Omental fat pad (tissue), 4 donors: ENCODE results near the gene FLT3LG. TPM values are rescaled to one million over a fixed set of nuclear protein-coding genes. Genes with fewer than 3 reads are reported as not detected.
A peak's percentile ranks its signal among the peaks of the same experiment; 100 is the strongest.

Experiments
- ATAC-seq: fragments of 150-250 bp; one replicate; pipeline ENCODE4 v1.9.1; 2016; ENCODE audit warnings: mild to moderate bottlenecking, moderate library complexity; ENCODE audit not compliant: low FRiP score
- DNase-seq: peaks from one replicate; pipeline ENCODE4 v3.0.0-alpha.2; 2019; ENCODE audit warnings: low spot score
- total RNA-seq, 4 donors: library from RNA; depleted of rRNA; stranded (reverse); fragments of >200 nt; gene quantifications; one replicate each; pipeline ENCODE4 v1.1.0, GENCODE V29; 2016
- TF ChIP-seq, protein P1 (sequence below), 3 donors: fragments of 450-650 bp; IDR thresholded peaks; one replicate each; pipeline ENCODE4 v1.5.1; 2016 to 2017; ENCODE audit warnings: antibody characterized with exemption in 3 of 3, mild to moderate bottlenecking in 3 of 3, moderate library complexity in 2 of 3

The FLT3LG gene, protein sequence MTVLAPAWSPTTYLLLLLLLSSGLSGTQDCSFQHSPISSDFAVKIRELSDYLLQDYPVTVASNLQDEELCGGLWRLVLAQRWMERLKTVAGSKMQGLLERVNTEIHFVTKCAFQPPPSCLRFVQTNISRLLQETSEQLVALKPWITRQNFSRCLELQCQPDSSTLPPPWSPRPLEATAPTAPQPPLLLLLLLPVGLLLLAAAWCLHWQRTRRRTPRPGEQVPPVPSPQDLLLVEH
- total RNA-seq: 10 to 100 TPM in 1 of 4 donors, 1 to 10 TPM in 3; 2.3 to 11.2 (median 2.6) TPM

- TF ChIP-seq, protein P1, sequence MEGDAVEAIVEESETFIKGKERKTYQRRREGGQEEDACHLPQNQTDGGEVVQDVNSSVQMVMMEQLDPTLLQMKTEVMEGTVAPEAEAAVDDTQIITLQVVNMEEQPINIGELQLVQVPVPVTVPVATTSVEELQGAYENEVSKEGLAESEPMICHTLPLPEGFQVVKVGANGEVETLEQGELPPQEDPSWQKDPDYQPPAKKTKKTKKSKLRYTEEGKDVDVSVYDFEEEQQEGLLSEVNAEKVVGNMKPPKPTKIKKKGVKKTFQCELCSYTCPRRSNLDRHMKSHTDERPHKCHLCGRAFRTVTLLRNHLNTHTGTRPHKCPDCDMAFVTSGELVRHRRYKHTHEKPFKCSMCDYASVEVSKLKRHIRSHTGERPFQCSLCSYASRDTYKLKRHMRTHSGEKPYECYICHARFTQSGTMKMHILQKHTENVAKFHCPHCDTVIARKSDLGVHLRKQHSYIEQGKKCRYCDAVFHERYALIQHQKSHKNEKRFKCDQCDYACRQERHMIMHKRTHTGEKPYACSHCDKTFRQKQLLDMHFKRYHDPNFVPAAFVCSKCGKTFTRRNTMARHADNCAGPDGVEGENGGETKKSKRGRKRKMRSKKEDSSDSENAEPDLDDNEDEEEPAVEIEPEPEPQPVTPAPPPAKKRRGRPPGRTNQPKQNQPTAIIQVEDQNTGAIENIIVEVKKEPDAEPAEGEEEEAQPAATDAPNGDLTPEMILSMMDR (IDR thresholded peaks at IDR 0.05): peak in 2 of 3 donors; percentile 89 to 97
- DNase-seq (peak; percentile 55), ATAC-seq (peak; percentile 84)
Observed at GRCh38 chr19:49473868-49474541, at the start of gene FLT3LG. FLT3LG (plus strand) TSS chr19:49474215; CDS start chr19:49474640, 425 bp downstream.

DNA sequence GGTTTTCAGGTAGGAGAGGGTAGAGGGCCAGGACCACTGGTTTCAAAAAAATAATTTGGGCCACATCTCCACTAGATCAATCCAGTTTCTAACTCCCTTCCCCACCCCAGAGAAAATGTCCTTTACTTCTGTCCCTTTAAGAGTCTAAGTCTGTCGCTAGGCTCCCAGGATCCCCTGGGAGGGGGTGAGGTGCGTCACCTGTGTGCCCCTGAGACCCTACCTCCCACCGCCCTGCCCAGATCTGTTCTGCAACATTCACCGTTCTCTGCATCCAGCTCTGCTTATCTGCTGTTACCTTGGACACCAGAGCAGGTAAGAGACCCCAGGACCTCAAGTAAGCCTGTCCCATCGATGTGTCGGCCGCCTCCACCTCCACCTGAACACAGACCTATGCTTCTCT is 48.8 kb upstream of the FLT3LG start, which contains the start of gene GFY:
Gene GFY, plus strand, starts transcription at position 211 of the 400 bp plus-strand sequence. CDS start 1,043 bp downstream, outside the sequence.
- ATAC-seq (no peak), DNase-seq (no peak)
- TF ChIP-seq, protein P1 (IDR thresholded peaks at IDR 0.05): no peak

DNA sequence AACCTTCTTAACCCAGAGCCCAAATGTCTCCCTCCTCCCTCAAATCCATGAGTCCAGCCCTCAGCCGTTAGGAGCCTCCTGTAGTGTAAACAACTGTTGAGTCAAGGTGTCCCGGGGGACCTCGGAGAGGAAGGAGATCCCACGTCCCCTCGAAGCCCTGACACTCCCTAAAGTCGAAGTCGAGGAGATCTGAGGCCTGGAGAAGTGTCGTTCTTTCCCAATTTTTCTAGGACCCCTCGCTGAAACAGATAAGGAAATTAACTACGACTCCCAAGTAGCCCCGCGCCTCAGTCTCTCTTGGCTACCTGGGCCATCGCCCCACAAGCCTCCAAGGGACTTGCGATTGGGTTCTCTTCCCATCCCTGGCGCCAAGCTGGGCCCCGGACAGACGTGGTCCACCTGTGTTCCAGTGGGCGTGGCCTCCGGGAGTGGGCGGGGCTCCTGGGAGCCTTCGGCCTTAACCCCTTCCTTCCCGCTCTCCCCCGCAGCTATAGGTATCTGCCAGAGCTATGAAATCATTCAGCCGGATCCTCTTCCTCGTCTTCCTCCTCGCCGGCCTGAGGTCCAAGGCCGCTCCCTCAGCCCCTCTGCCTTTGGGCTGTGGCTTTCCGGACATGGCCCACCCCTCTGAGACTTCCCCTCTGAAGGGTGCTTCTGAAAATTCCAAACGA is 48.0 kb upstream of the FLT3LG start:
- ATAC-seq (no peak), DNase-seq (no peak)
- TF ChIP-seq, protein P1 (IDR thresholded peaks at IDR 0.05): no peak

DNA sequence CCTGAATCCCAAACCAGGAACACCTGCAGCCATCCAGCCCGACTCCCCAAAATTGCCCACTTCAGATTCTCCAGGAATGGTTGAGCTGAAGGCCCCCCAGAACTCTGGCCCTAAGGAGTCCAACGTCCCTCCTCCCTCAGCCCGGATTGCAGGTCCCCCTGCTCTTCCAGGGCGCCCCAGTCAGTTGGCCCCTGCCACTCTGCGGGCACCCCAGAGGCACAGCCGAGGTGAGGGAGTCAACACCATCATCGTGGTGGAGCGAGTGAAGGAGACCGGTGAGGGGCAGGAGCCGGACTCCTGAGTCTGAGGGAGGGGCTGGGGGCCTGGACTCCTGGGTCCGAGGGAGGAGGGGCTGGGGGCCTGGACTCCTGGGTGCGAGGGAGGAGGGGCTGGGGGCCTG is 46.7 kb upstream of the FLT3LG start:
- ATAC-seq (no peak), DNase-seq (no peak)
- TF ChIP-seq, protein P1 (IDR thresholded peaks at IDR 0.05): no peak

- TF ChIP-seq, protein P1 (IDR thresholded peaks at IDR 0.05): no peak
- DNase-seq: no peak
- no peak for ATAC-seq
Observed at GRCh38 chr19:49427855-49428546, 46.0 kb upstream of the FLT3LG start.

DNA sequence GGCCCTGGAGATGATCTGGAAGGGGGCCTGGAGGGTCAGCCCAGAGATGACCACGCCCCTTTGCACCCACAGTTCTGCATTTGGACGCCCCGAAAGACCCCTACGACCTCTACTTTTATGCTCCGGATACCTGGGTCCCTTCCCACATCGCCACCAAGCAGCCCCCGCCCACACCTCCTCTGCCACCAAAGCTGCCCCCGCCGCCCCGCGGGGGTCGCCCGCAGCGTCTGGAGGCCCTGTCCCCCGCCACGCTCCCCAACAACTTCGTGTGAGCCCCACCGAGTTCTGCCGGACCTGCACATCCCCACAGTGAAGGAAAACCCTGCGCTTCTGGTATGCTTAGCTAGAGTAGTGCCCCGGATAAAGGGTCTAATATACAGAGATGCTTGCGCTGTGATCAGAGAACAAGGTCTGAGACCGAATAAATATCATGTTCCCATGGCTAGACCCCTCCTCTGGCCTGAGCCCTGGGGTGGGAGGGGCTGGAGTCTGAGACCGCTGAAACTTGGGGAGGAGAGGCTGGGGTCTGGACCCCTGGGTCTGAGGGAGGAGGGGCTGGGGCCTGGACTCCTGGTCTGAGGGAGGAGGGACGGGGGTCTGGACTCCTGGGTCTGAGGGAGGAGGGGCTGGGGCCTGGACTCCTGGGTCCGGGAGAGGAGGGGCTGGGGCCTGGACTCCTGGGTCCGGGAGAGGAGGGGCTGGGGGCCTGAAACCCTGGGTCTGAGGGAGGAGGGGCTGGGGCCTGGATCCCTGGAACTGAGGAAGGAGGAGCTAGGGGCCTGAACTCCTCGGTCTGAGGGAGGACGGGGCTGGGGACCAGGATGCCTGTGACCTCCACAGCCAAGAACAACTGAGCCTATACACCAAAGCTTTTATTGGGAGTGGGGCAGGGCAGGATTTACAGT is 45.2 kb upstream of the FLT3LG start:
- TF ChIP-seq, protein P1 (IDR thresholded peaks at IDR 0.05): no peak
- ATAC-seq (no peak), DNase-seq (no peak)
